Stimulated activated memory B cell treated with anti-CD40 and anti-IgM and Interleukin-4, amounts not matched to agents 10 μg/mL and 1 μg/mL and 100 μg/mL, for 72 hours (primary cell): ENCODE data around the gene ZNF574.
"Not testable (repeated sequence)": the region's sequence is repeated elsewhere in the genome, so short reads cannot be mapped to it uniquely, and the experiment has no call there.

Source experiments
- ATAC-seq: fragments of 150-1000 bp; cut with Tn5 transposase; 2 replicates; pipeline ENCODE4 v1.10.0; 2021
- H3K27ac Mint-ChIP-seq: one replicate; pipeline ENCODE4 v1.8.0; 2022; ENCODE audit warnings: mild to moderate bottlenecking, mixed read lengths
- H3K27me3 Mint-ChIP-seq: one replicate; pipeline ENCODE4 v1.8.0; 2022; ENCODE audit warnings: mixed read lengths
- H3K36me3 Mint-ChIP-seq: one replicate; pipeline ENCODE4 v1.8.0; 2022; ENCODE audit warnings: mixed read lengths
- H3K4me1 Mint-ChIP-seq: one replicate; pipeline ENCODE4 v1.8.0; 2022; ENCODE audit warnings: mixed read lengths
- H3K4me3 Mint-ChIP-seq: one replicate; pipeline ENCODE4 v1.8.0; 2022; ENCODE audit warnings: mild to moderate bottlenecking, moderate library complexity, mixed read lengths
- H3K9me3 Mint-ChIP-seq: one replicate; pipeline ENCODE4 v1.8.0; 2022; ENCODE audit warnings: mixed read lengths

The ZNF574 gene

GRCh38 chr19:42075616-42076379 is at the start of gene ZNF574:
ZNF574 (plus strand) TSS chr19:42076166; CDS start chr19:42078607, 2,441 bp downstream.
- Mint-ChIP-seq H3K4me1 (peaks cover 32% of the 10 kb centered on the region), H3K27ac (peak within 1 kb of the TSS; percentile 99), H3K27me3 (peaks cover under 1% of the 10 kb centered on the region), H3K4me3 (peak within 1 kb of the TSS; percentile 93), H3K36me3 (peaks cover 18% of the 10 kb centered on the region), H3K9me3 (no peaks in the 10 kb centered on the region)
- ATAC-seq, result peak; percentile 99

DNA sequence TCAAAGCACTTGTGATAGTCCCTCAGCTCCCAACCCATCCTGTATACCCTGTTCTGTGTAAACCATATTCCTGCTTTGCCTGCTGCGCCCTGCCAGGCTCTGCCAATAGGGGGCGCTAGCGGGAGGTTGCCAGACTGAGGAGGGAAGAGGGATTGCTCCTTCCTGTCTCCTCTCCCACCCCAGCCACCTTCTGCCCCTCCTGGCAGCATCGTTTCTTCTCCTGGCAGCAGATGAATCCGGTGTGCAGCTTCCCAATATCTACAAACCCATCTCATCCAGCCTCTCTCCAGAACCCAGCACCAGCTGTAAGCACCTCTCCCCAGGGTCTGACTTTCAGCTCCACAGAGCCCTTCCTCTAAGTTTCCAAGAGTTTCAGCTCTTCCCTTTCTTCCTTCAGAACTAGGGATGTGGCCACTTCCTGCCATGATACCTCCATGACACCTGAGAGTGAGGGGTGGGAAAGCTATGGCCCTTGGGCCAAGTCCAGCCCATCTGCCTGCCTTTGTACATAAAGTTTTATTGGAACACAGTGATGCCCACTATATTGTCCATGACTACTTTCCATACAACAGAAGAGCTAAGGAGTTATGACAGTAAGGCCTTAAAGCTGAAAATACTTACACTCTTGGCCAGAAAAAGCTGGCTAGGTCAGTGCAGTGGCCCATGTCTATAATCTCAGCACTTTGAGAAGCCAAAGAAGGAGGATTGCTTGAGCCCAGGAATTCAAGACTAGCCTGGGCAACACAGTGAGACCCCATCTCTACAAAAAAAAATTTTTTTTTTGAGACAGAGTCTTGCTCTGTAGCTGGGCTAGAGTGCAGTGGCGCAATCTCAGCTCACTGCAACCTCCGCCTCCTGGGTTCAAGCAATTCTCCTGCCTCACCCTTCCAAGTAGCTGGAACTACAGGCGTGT is 47.4 kb upstream of the ZNF574 start:
- ATAC-seq, result no peak
- H3K4me1 Mint-ChIP-seq, result no peaks in the 10 kb centered on the region
- no peak overlapping the region for H3K4me3 Mint-ChIP-seq
- H3K27ac Mint-ChIP-seq, result no peak overlapping the region
- H3K9me3 Mint-ChIP-seq, result no peaks in the 10 kb centered on the region
- no peaks in the 10 kb centered on the region for H3K36me3 Mint-ChIP-seq
- peaks cover 44% of the 10 kb centered on the region for H3K27me3 Mint-ChIP-seq

DNA sequence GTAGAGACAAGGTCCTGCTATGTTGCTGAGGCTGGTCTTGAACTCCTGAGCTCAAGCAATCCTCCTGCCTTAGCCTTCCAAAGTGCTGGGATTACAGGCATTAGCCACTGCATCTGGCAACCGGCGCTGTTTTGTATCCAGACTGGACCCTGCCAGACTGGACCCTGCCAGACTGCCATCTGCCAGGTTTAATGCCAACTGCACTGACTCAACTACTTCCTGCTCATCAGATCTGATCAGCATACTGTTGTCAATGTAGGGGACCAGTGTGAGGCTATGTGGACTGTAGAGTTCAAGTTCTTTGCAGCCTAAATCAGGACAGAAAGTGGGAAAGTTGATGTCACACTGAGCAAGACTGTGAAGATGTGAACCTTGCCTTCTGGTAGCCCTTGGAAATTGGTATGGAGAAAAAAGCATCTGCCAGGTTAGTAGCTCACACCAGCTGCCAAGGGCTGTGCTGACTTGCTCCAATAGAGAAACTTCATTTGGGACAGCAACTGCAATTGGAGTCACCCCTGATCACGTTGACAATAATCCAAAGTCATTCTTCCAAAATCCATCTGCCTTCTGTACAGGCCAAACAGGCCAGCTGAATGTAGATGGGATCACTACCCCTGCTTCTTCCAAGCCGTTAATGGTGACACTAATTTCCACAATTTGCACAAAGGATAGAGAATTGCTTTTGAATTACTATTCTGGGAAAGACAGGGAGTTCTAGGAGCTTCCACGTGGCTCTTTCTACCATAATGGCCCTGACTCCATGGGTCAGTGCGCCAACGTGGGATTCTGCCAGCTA is 45.1 kb upstream of the ZNF574 start:
- H3K27me3 Mint-ChIP-seq, result peaks cover 23% of the 10 kb centered on the region
- no peak overlapping the region for H3K4me3 Mint-ChIP-seq
- H3K4me1 Mint-ChIP-seq, result peaks cover 9% of the 10 kb centered on the region
- no peak overlapping the region for H3K27ac Mint-ChIP-seq
- no peaks in the 10 kb centered on the region for H3K9me3 Mint-ChIP-seq
- ATAC-seq, result no peak
- H3K36me3 Mint-ChIP-seq, result no peaks in the 10 kb centered on the region

DNA sequence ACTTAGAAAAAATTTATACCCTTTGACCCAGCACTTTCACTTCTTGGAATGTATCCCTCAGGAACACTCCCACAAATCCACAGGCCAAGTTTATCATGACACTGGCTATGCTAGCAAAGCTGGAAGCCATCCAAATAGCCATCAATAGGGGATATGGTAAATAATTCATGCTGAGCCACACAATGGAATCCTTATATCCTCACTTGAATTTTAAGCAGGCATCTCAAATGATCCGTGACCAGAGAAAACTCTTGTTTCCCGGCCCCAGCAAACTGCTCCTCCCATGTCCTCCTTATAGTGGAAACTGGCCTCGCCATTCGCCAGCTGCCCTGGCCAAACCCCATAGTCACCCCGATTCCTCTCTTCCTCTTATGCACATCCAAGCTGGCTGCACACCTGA is 43.5 kb upstream of the ZNF574 start:
- Mint-ChIP-seq H3K4me1 (peaks cover 9% of the 10 kb centered on the region), H3K27me3 (peaks cover 12% of the 10 kb centered on the region), H3K9me3 (no peaks in the 10 kb centered on the region), H3K27ac (no peak overlapping the region), H3K36me3 (no peaks in the 10 kb centered on the region), H3K4me3 (no peak overlapping the region)
- ATAC-seq, result no peak

GRCh38 chr19:42033413-42033812 is 42.6 kb upstream of the ZNF574 start:
- H3K9me3 Mint-ChIP-seq, result no peaks in the 10 kb centered on the region
- no peaks in the 10 kb centered on the region for H3K36me3 Mint-ChIP-seq
- H3K27me3 Mint-ChIP-seq, result peaks cover 5% of the 10 kb centered on the region
- no peak overlapping the region for H3K27ac Mint-ChIP-seq
- no peak for ATAC-seq
- peaks cover 9% of the 10 kb centered on the region for H3K4me1 Mint-ChIP-seq
- H3K4me3 Mint-ChIP-seq, result no peak overlapping the region

DNA sequence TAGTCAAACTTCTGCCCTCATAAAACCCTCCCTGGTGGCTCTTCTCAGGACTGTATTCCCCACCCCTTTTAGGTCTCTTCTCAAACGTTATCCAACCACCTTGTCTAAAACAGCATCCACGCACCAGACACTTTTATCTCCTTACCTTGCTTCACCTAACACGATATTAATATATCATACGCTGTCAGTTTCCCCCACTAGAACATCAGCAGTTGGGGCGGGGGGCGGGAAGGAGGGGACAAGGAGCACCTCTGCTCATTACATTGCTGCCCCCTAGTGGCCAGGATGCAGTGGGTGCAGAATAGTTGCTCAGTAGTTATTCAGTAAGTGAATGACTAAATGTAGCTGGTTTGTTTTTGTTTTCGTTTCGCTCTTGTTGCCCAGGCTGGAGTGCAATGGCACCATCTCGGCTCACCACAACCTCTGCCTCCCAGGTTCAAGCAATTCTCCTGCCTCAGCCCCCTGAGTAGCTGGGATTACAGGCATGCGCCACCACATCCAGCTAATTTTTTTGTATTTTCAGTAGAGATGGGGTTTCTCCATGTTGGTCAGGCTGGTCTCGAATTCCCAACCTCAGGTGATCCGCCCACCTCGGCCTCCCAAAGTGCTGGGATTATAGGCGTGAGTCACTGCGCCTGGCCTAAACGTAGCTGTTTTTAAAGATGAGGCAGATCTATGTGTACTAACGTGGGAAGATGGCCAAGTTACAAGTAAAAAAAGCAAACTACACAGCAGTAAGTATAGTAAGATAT is 41.1 kb upstream of the ZNF574 start:
- peak overlapping the region; percentile 50 for H3K4me3 Mint-ChIP-seq
- not testable (repeated sequence) for H3K36me3 Mint-ChIP-seq, H3K27me3 Mint-ChIP-seq, H3K4me1 Mint-ChIP-seq, H3K9me3 Mint-ChIP-seq, H3K27ac Mint-ChIP-seq
- ATAC-seq, result peak; percentile 77

- Mint-ChIP-seq H3K27me3 (peaks cover 23% of the 10 kb centered on the region), H3K4me3 (no peak overlapping the region), H3K9me3 (no peaks in the 10 kb centered on the region), H3K4me1 (peaks cover 9% of the 10 kb centered on the region), H3K36me3 (no peaks in the 10 kb centered on the region), H3K27ac (no peak overlapping the region)
- ATAC-seq, result no peak
These were observed 38.3 kb upstream of the ZNF574 start for GRCh38 chr19:42037649-42038048.

GRCh38 chr19:42038666-42039065 is 37.3 kb upstream of the ZNF574 start:
- Mint-ChIP-seq H3K36me3 (no peaks in the 10 kb centered on the region), H3K27ac (no peak overlapping the region), H3K4me3 (no peak overlapping the region), H3K9me3 (no peaks in the 10 kb centered on the region), H3K4me1 (peaks cover 9% of the 10 kb centered on the region), H3K27me3 (peaks cover 25% of the 10 kb centered on the region)
- no peak for ATAC-seq

DNA sequence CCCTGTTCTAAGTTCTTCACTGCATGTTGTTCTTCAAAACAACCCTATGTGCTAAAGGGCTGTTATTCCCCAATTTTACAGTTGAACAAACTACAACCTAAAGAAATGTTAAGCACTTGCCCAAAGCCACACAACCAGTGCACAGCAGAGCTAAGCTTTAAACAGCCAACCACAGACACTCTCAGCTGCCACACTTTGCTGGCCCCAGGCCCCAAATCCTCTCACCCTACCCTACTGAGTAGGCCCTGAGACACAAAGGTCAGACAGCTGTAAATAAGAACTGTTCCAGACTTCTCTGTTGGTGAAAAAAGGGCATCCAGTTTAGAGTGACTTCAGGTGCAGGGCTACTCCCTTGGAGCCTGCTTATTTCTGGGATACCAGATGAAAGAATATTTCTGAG is 35.9 kb upstream of the ZNF574 start:
- Mint-ChIP-seq H3K9me3 (no peaks in the 10 kb centered on the region), H3K27ac (no peak overlapping the region), H3K4me1 (peaks cover 1% of the 10 kb centered on the region)

DNA sequence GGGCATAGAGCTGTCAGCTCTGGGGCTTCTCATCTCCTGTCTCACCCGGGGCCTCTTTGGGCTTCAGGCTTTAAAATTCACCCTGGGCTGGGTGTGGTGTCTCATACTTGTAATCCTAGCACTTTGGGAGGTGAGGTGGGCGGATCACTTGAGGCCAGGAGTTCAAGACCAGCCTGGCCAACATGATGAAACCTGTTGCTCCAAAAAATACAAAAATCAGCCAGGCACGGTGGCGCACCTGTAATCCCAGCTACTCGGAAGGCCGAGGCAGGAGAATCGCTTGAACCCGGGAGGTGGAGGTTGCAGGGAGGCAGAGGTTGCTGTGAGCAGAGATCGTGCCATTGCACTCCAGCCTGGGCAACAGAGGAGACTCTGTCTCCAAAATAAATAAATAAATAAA is 35.5 kb upstream of the ZNF574 start:
- H3K9me3 Mint-ChIP-seq, H3K4me1 Mint-ChIP-seq, H3K27ac Mint-ChIP-seq, H3K4me3 Mint-ChIP-seq, ATAC-seq, H3K36me3 Mint-ChIP-seq: not testable (repeated sequence)
- peaks cover 30% of the 10 kb centered on the region for H3K27me3 Mint-ChIP-seq

More for the DNA sequence above, 35.9 kb upstream of the ZNF574 start:
- Mint-ChIP-seq H3K36me3 (no peaks in the 10 kb centered on the region), H3K27me3 (peaks cover 25% of the 10 kb centered on the region), H3K4me3 (no peak overlapping the region)
- no peak for ATAC-seq

DNA sequence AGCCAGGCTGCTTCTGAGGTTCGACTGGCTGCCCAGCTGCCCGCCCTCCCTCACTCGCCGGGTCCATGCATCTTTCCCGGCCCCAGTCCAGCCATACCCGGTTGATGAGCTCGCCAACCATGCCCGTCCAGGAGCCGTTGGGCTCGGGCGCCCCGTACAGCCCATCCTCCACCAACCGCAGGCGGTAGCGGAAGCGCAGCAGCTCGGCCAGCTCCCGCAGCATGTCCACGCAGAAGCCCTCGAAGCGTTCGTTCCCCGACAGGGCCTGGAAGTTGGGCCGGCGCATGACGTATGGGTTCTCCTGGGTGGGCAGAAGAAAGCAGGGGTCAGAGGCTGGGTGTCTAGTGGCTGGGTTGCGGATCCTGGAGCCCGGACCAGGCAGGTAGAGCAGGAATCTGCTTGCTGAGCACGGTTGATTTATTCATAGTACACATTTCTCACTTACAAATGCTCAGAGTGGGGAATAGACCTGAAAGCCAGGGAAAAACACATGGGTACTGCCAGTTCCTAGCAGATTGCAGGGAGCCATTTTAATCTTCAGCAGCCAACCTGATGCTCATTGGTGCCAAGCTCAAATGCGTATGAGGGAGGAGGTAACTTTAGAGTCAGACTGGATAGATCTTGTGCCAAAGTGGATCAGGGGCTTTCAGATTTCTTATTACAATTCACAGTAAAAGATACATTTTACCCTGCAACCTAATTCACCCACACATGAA is 33.4 kb upstream of the ZNF574 start:
- no peak overlapping the region for H3K4me3 Mint-ChIP-seq
- no peaks in the 10 kb centered on the region for H3K36me3 Mint-ChIP-seq
- no peak for ATAC-seq
- no peak overlapping the region for H3K27ac Mint-ChIP-seq
- H3K27me3 Mint-ChIP-seq, result peaks cover 39% of the 10 kb centered on the region
- H3K9me3 Mint-ChIP-seq, result no peaks in the 10 kb centered on the region
- no peaks in the 10 kb centered on the region for H3K4me1 Mint-ChIP-seq

DNA sequence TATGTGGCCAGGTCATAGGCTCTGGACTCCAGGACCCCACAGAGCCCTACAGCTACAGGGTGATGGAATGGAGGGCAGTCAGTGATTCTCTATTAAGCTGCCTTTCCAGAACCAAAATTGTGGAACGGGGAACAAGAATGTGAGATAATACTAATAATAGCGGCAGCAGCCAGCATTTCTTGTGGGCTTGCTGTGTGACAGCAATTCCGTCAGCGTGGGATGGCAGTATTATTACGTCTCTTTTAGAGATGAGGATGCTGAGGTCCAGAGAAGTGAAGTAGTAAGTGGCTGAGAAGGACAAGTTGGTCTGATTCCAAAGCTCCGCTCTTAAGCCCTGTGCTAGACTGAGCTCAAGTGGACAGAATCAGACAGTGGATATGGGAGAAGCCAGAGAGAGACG is 30.4 kb upstream of the ZNF574 start:
- no peak overlapping the region for H3K4me3 Mint-ChIP-seq
- no peak overlapping the region for H3K27ac Mint-ChIP-seq
- H3K9me3 Mint-ChIP-seq, result no peaks in the 10 kb centered on the region
- no peak for ATAC-seq
- H3K36me3 Mint-ChIP-seq, result no peaks in the 10 kb centered on the region
- peaks cover 9% of the 10 kb centered on the region for H3K4me1 Mint-ChIP-seq
- H3K27me3 Mint-ChIP-seq, result peaks cover 30% of the 10 kb centered on the region

- H3K27me3 Mint-ChIP-seq, result peaks cover 19% of the 10 kb centered on the region
- H3K4me3 Mint-ChIP-seq, result peak overlapping the region; percentile 54
- H3K9me3 Mint-ChIP-seq, result no peaks in the 10 kb centered on the region
- no peaks in the 10 kb centered on the region for H3K36me3 Mint-ChIP-seq
- H3K4me1 Mint-ChIP-seq, result peaks cover 9% of the 10 kb centered on the region
- peak overlapping the region; percentile 43 for H3K27ac Mint-ChIP-seq
- ATAC-seq, result no peak
These were observed 27.0 kb upstream of the ZNF574 start for GRCh38 chr19:42048992-42049391.
